Fibroblast of pulmonary artery (primary cell): ENCODE results near the gene ZCWPW2.

Experiments
- DNase-seq: peaks from one replicate; pipeline ENCODE4 v3.0.0-alpha.2; 2010; ENCODE audit warnings: low read depth
- H3K4me3 ChIP-seq: replicated peaks from 2 replicates; pipeline ENCODE4 v1.5.1; 2011; ENCODE audit warnings: low read depth, mild to moderate bottlenecking, control low read depth, low read length, moderate library complexity
- CTCF ChIP-seq: IDR thresholded peaks from 2 replicates; pipeline ENCODE4 v1.5.1; 2011; ENCODE audit warnings: mild to moderate bottlenecking, control low read depth, low read length, inconsistent platforms; ENCODE audit errors: missing control alignments

Gene ZCWPW2

GRCh38 chr3:28334552-28334951 lies 14.0 kb upstream of the ZCWPW2 start:
- peak; percentile 36 for TF ChIP-seq CTCF
- H3K4me3 ChIP-seq = no peak overlapping the region
- DNase-seq = peak; percentile 25

GRCh38 chr3:28335246-28335645 lies 13.3 kb upstream of the ZCWPW2 start:
- TF ChIP-seq CTCF = no peak
- no peak overlapping the region for H3K4me3 ChIP-seq
- DNase-seq = no peak

- TF ChIP-seq CTCF = no peak
- no peak for DNase-seq
These were observed 11.3 kb upstream of the ZCWPW2 start for GRCh38 chr3:28337230-28337629.

GRCh38 chr3:28343144-28343543 lies 5.4 kb upstream of the ZCWPW2 start:
- TF ChIP-seq CTCF = no peak
- H3K4me3 ChIP-seq = no peak overlapping the region
- DNase-seq = no peak

More at GRCh38 chr3:28337230-28337629, 11.3 kb upstream of the ZCWPW2 start:
- H3K4me3 ChIP-seq = no peak overlapping the region

GRCh38 chr3:28345690-28346089 lies 2.8 kb upstream of the ZCWPW2 start:
- no peak for TF ChIP-seq CTCF
- DNase-seq = no peak
- peak overlapping the region; percentile 85 for H3K4me3 ChIP-seq

- DNase-seq = peak; percentile 89
- no peak for TF ChIP-seq CTCF
- peak overlapping the region; percentile 85 for H3K4me3 ChIP-seq
These were observed 902 bp upstream of the ZCWPW2 start for GRCh38 chr3:28347374-28348264.

GRCh38 chr3:28348265-28348628 lies 274 bp upstream of the ZCWPW2 start:
- DNase-seq = no peak
- TF ChIP-seq CTCF = no peak
- H3K4me3 ChIP-seq = peak overlapping the region; percentile 85
